GM12864 (cell line): ENCODE measurements around the gene EXOSC2.

Experiments used
- DNase-seq: peaks from one replicate; pipeline ENCODE4 v3.0.0-alpha.2; 2011; ENCODE audit warnings: low read depth
- H3K4me3 ChIP-seq: 2 replicates; pipeline ENCODE4 v1.5.1; 2011; ENCODE audit warnings: mild to moderate bottlenecking, low read depth, low read length, control low read depth
- CTCF ChIP-seq: IDR thresholded peaks from 2 replicates; pipeline ENCODE4 v1.5.1; 2011; ENCODE audit warnings: low read depth, mild to moderate bottlenecking, moderate library complexity, low read length, control low read depth, inconsistent platforms; ENCODE audit errors: missing control alignments

The EXOSC2 gene

GRCh38 chr9:130688072-130688471, 5.5 kb upstream of the EXOSC2 start:
- TF ChIP-seq CTCF, result no peak
- H3K4me3 ChIP-seq, result no peak overlapping the region
- DNase-seq, result no peak

- no peak for TF ChIP-seq CTCF
Observed at GRCh38 chr9:130689572-130689936, 4.0 kb upstream of the EXOSC2 start.

GRCh38 chr9:130689937-130690700, 3.5 kb upstream of the EXOSC2 start:
- peak; percentile 83 for DNase-seq
- TF ChIP-seq CTCF, result no peak
- H3K4me3 ChIP-seq, result 0 out of 2 replicates have a peak overlapping the region, but pooled peaks have one; percentile 6

More at GRCh38 chr9:130689572-130689936, 4.0 kb upstream of the EXOSC2 start:
- 0 out of 2 replicates have a peak overlapping the region, but pooled peaks have one; percentile 6 for H3K4me3 ChIP-seq
- no peak for DNase-seq

GRCh38 chr9:130692321-130692720, 1.3 kb upstream of the EXOSC2 start:
- TF ChIP-seq CTCF, result no peak
- H3K4me3 ChIP-seq, result no peak overlapping the region
- no peak for DNase-seq

- H3K4me3 ChIP-seq, result peak overlapping the region; percentile 78
- no peak for DNase-seq
- TF ChIP-seq CTCF, result no peak
Observed at GRCh38 chr9:130693101-130693425, 517 bp upstream of the EXOSC2 start.

GRCh38 chr9:130694205-130694604, 625 bp downstream of the EXOSC2 start:
- DNase-seq, result no peak
- peak overlapping the region; percentile 78 for H3K4me3 ChIP-seq
- TF ChIP-seq CTCF, result no peak

- no peak overlapping the region for H3K4me3 ChIP-seq
- no peak for TF ChIP-seq CTCF
- DNase-seq, result no peak
Observed at GRCh38 chr9:130696139-130696650, 2.6 kb downstream of the EXOSC2 start.
